Thyroid gland (tissue), 4 donors: ENCODE results near the gene BCL2.

Experiments
- POLR2A ChIP-seq, 2 donors: fragments of 450-650 bp; IDR thresholded peaks; one replicate each; pipeline ENCODE4 v1.6.1; 2017; ENCODE audit warnings: antibody characterized with exemption in 2 of 2, mild to moderate bottlenecking in 2 of 2, moderate library complexity in 1 of 2
- TF ChIP-seq, protein P1 (sequence below), 6 experiments: fragments of 200-600 bp in 3 of 6; fragments of 450-650 bp in 3 of 6; sonication (generic) in 3 of 6; IDR thresholded peaks; one replicate each; pipeline ENCODE4 v1.5.1; 2016 to 2019; ENCODE audit warnings: antibody characterized with exemption in 6 of 6, mild to moderate bottlenecking in 2 of 6, inconsistent platforms in 1 of 6, moderate library complexity in 1 of 6

DNA sequence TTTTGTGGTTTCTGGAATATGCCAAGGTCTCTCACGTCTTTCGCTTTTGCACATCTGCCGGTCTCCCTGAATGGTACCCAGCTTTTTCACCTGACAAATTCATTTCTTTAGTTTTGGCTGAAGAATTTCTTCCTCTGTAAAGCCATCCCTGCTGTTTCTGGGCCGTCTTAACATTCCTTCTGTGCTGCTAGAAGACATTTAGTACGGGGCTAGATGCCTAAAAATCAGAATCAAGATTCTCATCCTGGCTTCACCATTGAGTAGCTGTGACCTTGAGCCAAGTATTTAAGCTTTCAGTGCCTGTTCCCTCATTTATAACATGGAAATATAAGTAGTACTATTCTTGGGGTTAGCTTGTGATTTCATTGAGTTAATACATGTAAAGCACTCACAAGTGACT, 6.4 kb upstream of the BCL2 start:
- TF ChIP-seq, protein P1, sequence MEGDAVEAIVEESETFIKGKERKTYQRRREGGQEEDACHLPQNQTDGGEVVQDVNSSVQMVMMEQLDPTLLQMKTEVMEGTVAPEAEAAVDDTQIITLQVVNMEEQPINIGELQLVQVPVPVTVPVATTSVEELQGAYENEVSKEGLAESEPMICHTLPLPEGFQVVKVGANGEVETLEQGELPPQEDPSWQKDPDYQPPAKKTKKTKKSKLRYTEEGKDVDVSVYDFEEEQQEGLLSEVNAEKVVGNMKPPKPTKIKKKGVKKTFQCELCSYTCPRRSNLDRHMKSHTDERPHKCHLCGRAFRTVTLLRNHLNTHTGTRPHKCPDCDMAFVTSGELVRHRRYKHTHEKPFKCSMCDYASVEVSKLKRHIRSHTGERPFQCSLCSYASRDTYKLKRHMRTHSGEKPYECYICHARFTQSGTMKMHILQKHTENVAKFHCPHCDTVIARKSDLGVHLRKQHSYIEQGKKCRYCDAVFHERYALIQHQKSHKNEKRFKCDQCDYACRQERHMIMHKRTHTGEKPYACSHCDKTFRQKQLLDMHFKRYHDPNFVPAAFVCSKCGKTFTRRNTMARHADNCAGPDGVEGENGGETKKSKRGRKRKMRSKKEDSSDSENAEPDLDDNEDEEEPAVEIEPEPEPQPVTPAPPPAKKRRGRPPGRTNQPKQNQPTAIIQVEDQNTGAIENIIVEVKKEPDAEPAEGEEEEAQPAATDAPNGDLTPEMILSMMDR (IDR thresholded peaks at IDR 0.05): no peak
- no peak for TF ChIP-seq POLR2A (IDR thresholded peaks at IDR 0.05)
